NT2/D1 (cell line): ENCODE data around the gene EGFR.

Experiments used
- DNase-seq: peaks from one replicate; pipeline ENCODE4 v3.0.0-alpha.2; 2011; ENCODE audit warnings: low read depth, low spot score
- H3K27me3 ChIP-seq: 2 replicates; pipeline ENCODE4 v1.6.0; 2011; ENCODE audit warnings: mild to moderate bottlenecking; ENCODE audit not compliant: insufficient read length, insufficient read depth
- H3K36me3 ChIP-seq: 2 replicates; pipeline ENCODE4 v1.6.1; 2011; ENCODE audit warnings: mild to moderate bottlenecking, low read length, mixed read lengths; ENCODE audit not compliant: insufficient read depth, insufficient read length
- H3K4me1 ChIP-seq: 2 replicates; pipeline ENCODE4 v1.5.1; 2011; ENCODE audit not compliant: insufficient read depth, insufficient read length
- H3K4me3 ChIP-seq: 2 replicates; pipeline ENCODE4 v1.5.1; 2011; ENCODE audit warnings: low read depth; ENCODE audit not compliant: insufficient read length
- H3K9ac ChIP-seq: 2 replicates; pipeline ENCODE4 v1.6.0; 2011; ENCODE audit warnings: low read depth; ENCODE audit not compliant: insufficient read length
- H3K9me3 ChIP-seq: 2 replicates; pipeline ENCODE4 v1.5.1; 2011; ENCODE audit warnings: mild to moderate bottlenecking, low read length; ENCODE audit not compliant: insufficient read depth
- SUZ12 ChIP-seq: IDR thresholded peaks from 2 replicates; pipeline ENCODE4 v1.6.1; 2011; ENCODE audit not compliant: insufficient read length, insufficient read depth; ENCODE audit errors: extremely low read depth
- YY1 ChIP-seq: IDR thresholded peaks from 2 replicates; pipeline ENCODE4 v1.6.1; 2011; ENCODE audit not compliant: insufficient read length, insufficient read depth
- ZNF274 ChIP-seq: IDR thresholded peaks from 2 replicates; pipeline ENCODE4 v1.6.1; 2011; ENCODE audit warnings: mild to moderate bottlenecking, low read depth, low read length

The EGFR gene

GRCh38 chr7:55117286-55117685, 98.5 kb downstream of the EGFR start:
- no peak for DNase-seq
- Histone ChIP-seq H3K27me3 (no peaks in the 10 kb centered on the region), H3K9me3 (no peaks in the 10 kb centered on the region), H3K4me3 (no peak overlapping the region), H3K4me1 (no peaks in the 10 kb centered on the region), H3K9ac (no peak overlapping the region), H3K36me3 (no peaks in the 10 kb centered on the region)
- no peak for TF ChIP-seq YY1
- no peak for TF ChIP-seq SUZ12
- no peak for TF ChIP-seq ZNF274

- TF ChIP-seq SUZ12 (no peak), ZNF274 (no peak), YY1 (no peak)
Measured at GRCh38 chr7:55118426-55118825, 99.6 kb downstream of the EGFR start.

DNA sequence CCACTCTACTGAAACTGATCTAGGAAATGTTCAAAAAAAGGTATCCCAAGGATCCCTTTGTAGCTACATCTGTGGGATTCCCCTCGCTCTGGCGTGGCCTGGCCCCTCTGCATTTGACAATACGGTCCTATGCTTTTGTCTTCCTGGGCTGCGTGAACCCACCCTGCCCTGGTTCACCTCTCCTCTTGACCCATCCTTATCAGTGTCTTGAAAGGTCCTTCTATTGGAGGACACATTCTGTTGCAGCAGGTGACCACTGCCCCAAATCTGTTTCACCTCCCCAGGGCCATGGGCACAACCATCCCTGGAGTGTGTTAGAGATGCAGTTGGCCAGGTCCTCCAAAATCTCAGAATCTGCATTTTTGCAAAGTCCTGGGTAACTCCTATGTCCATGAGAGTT, 100.8 kb downstream of the EGFR start:
- H3K36me3 ChIP-seq, result no peaks in the 10 kb centered on the region
- no peaks in the 10 kb centered on the region for H3K27me3 ChIP-seq

More at GRCh38 chr7:55118426-55118825, 99.6 kb downstream of the EGFR start:
- H3K4me1 ChIP-seq, result no peaks in the 10 kb centered on the region
- no peaks in the 10 kb centered on the region for H3K9me3 ChIP-seq
- H3K27me3 ChIP-seq, result no peaks in the 10 kb centered on the region
- H3K36me3 ChIP-seq, result no peaks in the 10 kb centered on the region
- H3K4me3 ChIP-seq, result no peak overlapping the region
- no peak overlapping the region for H3K9ac ChIP-seq
- no peak for DNase-seq

GRCh38 chr7:55120074-55120473, 101.3 kb downstream of the EGFR start:
- H3K9ac ChIP-seq, result no peak overlapping the region
- TF ChIP-seq YY1 (no peak), ZNF274 (no peak), SUZ12 (no peak)
- no peak overlapping the region for H3K4me3 ChIP-seq
- no peaks in the 10 kb centered on the region for H3K36me3 ChIP-seq
- H3K4me1 ChIP-seq, result no peaks in the 10 kb centered on the region
- no peak for DNase-seq
- no peaks in the 10 kb centered on the region for H3K27me3 ChIP-seq
- H3K9me3 ChIP-seq, result no peaks in the 10 kb centered on the region

More for the DNA sequence above, 100.8 kb downstream of the EGFR start:
- TF ChIP-seq ZNF274 (no peak), SUZ12 (no peak), YY1 (no peak)
- no peak for DNase-seq
- Histone ChIP-seq H3K9me3 (no peaks in the 10 kb centered on the region), H3K4me3 (no peak overlapping the region), H3K9ac (no peak overlapping the region), H3K4me1 (no peaks in the 10 kb centered on the region)

DNA sequence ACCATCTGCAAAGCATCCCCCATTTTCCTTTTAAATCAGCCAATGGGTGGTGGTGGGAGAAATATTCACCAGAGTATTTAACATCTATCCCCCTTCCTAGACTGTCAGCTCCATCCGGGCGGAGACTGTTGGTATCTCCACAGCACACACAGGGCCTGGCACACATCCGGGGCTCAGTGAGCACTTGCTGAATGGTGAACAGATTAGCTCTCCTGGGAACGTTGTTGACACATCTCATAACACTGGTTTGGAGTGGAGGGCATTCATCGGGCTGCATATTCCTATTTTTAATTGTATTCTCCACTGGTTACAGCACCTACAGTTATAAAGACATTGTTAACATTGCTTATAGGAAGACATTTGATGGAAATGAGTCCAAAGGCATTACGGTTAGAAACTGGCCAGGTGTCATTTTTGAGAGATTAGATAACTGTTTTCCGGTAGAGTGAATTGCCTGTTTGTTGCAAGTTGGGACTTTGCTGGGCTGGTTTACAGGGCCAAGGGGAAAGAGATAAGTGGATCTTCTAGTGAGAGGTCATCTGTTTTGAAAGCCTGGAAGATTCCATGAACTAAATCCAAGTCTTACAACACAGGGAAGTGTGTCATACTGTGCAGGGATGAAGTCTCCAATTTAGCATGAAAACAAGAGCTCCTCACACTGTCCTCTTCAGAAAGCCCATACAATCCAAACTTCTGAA, 101.8 kb downstream of the EGFR start:
- H3K4me3 ChIP-seq, result no peak overlapping the region
- H3K27me3 ChIP-seq, result no peaks in the 10 kb centered on the region
- TF ChIP-seq SUZ12, result no peak
- TF ChIP-seq ZNF274, result no peak
- TF ChIP-seq YY1, result no peak
- H3K36me3 ChIP-seq, result no peaks in the 10 kb centered on the region
- H3K9me3 ChIP-seq, result no peaks in the 10 kb centered on the region
- no peak overlapping the region for H3K9ac ChIP-seq
- no peaks in the 10 kb centered on the region for H3K4me1 ChIP-seq
- no peak for DNase-seq

DNA sequence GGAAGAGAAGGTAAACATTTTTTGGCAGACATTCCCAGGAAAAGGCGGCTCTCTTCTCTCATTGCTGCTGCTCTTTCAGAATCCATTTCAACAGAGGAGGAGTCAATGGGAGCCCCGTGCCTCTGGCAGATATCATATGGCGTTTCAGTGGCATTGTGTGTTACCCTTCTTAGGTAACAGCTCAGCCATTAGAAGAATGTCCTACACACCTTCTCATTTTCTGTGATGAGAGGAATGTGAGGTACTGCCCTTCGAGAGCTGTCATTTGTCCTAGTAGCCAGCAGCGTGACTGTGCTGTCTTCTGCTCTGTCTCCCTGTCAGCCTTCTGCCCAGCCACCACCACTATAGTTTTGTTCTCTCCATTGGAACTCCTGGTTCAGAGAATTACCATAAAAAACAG, 102.4 kb downstream of the EGFR start:
- TF ChIP-seq ZNF274 (no peak), YY1 (no peak), SUZ12 (no peak)
- H3K4me3 ChIP-seq, result no peak overlapping the region
- no peaks in the 10 kb centered on the region for H3K27me3 ChIP-seq
- H3K9me3 ChIP-seq, result no peaks in the 10 kb centered on the region
- H3K9ac ChIP-seq, result no peak overlapping the region
- H3K36me3 ChIP-seq, result no peaks in the 10 kb centered on the region
- no peaks in the 10 kb centered on the region for H3K4me1 ChIP-seq
- no peak for DNase-seq

DNA sequence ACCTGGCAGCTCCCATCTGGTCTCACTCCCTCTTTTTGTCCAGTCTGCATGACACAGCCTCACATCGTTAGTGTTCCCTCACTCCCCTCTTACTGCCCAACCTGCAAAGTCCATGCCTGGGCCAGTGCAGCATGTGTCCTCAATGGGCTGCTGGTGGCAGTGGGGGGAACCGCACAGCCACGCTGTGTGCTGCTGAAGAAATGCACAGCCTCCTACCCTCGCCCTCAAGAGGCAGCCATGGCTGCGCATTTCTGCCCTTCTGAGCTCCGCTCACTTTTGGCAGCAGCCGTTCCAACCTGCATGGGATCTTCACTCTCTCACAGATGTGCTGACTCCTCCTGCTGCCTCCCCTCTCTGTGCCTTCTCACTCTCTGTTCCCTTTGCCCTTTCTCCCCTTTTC, 103.4 kb downstream of the EGFR start:
- TF ChIP-seq SUZ12 (no peak), ZNF274 (no peak), YY1 (no peak)
- no peaks in the 10 kb centered on the region for H3K9me3 ChIP-seq
- H3K36me3 ChIP-seq, result no peaks in the 10 kb centered on the region
- H3K4me1 ChIP-seq, result no peaks in the 10 kb centered on the region
- H3K4me3 ChIP-seq, result no peak overlapping the region
- H3K9ac ChIP-seq, result no peak overlapping the region
- no peak for DNase-seq
- no peaks in the 10 kb centered on the region for H3K27me3 ChIP-seq
